NCI-H1930 (cell line): ENCODE data around the gene ARRDC5.
"Not testable (repeated sequence)": the region's sequence is repeated elsewhere in the genome, so short reads cannot be mapped to it uniquely, and the experiment has no call there.

Experiments used
- DNase-seq, 2 experiments: peaks; one replicate each; lab custom pipeline; 2025; lab: John Stamatoyannopoulos, UW

Gene ARRDC5

GRCh38 chr19:4868286-4868834, 34.3 kb downstream of the ARRDC5 start:
- no peak for DNase-seq

GRCh38 chr19:4867534-4868285, 35.0 kb downstream of the ARRDC5 start, which contains the start of gene PLIN3:
PLIN3 (minus strand) TSS chr19:4867667; CDS start chr19:4861394, 6,273 bp downstream.
- DNase-seq = peak; percentile 12 to 34

- DNase-seq = no peak
These were observed 35.9 kb downstream of the ARRDC5 start for GRCh38 chr19:4866595-4867424.

GRCh38 chr19:4861147-4861546, 41.5 kb downstream of the ARRDC5 start:
- no peak for DNase-seq

DNA sequence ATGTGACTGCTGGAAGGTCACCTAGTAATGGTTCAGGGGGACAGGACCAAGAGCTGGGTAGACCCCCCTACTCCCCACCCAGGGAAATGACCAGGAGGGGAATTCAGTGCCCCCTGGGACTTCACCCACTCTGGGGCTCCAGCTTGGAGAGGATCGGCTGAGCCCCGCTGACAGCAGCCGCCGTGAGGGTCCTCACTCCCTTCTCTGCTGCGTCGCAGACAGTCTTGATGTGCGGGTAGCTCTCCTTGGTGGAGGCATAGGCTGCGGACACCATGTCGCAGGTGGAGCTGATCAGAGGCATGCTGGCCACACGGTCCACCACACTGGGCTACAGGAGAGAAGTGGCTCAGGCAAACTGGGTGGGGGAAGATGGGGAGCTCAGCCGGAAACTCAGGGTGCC, 43.0 kb downstream of the ARRDC5 start:
- DNase-seq = no peak

DNA sequence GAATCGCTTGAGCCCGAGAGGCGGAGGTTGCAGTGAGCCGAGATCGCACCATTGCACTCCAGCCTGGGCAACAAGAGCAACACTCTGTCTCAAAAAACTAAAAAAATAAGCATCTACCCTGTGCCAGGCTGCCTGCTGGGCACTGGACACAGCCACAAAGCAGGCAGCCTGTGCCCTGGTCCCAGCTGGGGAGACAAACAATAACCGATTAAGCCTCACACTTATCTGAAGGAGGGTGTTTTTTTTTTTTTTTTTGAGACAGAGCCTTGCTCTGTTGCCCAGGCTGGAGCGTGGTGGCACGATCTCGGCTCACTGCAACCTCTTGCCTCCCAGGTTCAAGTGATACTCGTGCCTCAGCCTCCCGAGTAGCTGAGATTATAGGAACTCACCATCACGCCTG, 46.2 kb downstream of the ARRDC5 start:
- not testable (repeated sequence) for DNase-seq

DNA sequence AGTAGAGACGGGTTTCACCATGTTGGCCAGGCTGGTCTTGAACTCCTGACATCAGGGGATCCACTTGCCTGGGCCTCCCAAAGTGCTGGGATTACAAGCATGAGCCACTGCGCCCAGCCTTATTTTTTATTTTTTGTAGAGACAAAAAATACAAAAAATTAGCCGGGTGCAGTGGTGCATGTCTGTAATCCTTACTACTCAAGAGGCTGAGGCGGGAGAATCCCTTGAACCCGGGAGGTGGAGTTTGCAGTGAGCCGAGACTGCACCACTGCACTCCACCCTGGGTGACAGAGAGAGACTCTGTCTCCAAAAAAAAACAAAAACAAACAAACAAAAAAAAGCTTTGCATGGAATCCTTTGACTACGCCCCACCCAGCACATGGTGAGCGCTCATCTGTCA, 49.2 kb downstream of the ARRDC5 start:
- DNase-seq = not testable (repeated sequence)

DNA sequence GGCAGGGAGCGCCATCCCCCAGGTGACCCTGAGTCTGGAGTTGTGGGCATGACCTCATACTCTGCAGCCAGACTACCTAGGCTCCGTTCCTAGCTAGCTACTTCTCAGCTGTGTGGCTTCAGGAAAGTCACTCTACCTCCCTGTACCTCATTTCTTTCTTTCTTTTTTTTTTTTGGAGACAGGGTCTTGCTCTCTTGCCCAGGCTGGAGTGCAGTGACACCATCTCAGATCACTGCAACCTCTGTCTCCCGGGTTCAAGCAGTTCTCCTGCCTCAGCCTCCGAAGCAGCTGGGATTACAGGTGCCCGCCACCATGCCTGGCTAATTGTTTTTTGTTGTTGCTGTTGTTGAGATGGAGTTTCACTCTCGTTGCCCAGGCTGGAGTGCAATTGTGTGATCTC, 50.2 kb downstream of the ARRDC5 start:
- DNase-seq = no peak

GRCh38 chr19:4851551-4852290, 51.0 kb downstream of the ARRDC5 start:
- peak; percentile 46 to 48 for DNase-seq

GRCh38 chr19:4849019-4849418, 53.7 kb downstream of the ARRDC5 start:
- DNase-seq = no peak

DNA sequence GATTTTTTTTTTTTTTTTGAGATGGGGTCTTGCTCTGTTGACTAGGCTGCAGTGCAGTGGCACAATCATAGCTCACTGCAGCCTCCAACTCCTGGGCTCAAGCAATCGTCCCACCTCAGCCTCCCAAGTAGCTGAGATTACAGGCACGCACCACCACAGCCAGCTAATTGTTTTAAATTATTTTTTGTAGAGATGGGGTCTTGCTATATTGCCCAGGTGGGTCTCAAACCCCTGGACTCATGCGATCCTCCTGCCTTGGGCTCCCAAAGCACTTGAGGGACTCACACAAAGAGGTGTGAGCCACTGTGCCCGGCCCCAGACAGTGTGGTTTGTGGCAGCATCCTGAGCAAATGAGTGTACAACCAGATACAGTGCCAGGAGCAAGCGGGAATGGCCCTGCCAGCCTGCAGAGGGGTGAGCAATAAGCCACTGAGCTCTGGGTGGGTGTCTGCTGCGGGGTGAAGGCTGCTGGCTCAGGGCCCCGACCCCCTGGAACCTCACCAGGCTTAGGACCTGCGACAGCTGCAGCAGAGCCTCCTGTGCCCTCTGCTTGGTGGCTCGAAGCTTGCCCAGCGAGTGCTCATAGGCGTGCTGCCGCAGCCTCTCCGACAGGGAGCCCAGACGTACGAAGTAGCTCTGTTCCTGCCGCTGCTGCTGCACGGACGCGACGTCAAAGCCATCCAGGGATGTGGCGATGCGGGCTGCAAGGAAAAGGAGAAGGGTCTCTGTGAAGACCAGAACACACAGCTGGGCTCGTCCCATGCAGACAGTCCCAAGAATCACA, 55.3 kb downstream of the ARRDC5 start:
- no peak for DNase-seq

DNA sequence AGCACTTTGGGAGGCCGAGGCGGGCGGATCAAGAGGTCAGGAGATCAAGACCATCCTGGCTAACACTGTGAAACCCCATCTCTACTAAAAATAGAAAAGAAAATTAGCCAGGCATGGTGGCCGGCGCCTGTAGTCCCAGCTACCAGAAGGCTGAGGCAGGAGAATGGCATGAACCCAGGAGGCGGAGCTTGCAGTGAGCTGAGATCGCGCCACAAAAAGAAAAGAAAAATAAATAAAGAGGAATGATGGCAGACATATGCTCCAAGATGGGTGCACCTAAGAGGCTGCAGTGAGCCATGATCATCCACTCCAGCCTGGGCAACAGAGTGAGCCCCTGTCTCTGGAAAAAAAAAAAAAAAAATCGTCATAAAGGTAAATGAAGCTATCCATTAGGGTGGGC, 56.7 kb downstream of the ARRDC5 start:
- not testable (repeated sequence) for DNase-seq

- DNase-seq = no peak
These were observed 58.1 kb downstream of the ARRDC5 start for GRCh38 chr19:4844348-4845179.

GRCh38 chr19:4843647-4843965, 59.1 kb downstream of the ARRDC5 start:
- DNase-seq = no peak
